ENCODE data around the gene RIMBP2.

Gene RIMBP2

GRCh38 chr12:130481392-130481879, 234.7 kb downstream of the RIMBP2 start:
- DNase-seq (ENCODE audit: low read depth) = no peak

GRCh38 chr12:130480887-130481286, 235.2 kb downstream of the RIMBP2 start:
- DNase-seq (ENCODE audit: low read depth) = no peak

- no peak for DNase-seq (ENCODE audit: low read depth)
These were observed 235.9 kb downstream of the RIMBP2 start for GRCh38 chr12:130480231-130480630.

GRCh38 chr12:130479401-130480125, 236.5 kb downstream of the RIMBP2 start:
- no peak for DNase-seq (ENCODE audit: low read depth)

GRCh38 chr12:130478786-130479185, 237.3 kb downstream of the RIMBP2 start:
- no peak for DNase-seq (ENCODE audit: low read depth)

GRCh38 chr12:130477701-130478100, 238.4 kb downstream of the RIMBP2 start:
- no peak for DNase-seq (ENCODE audit: low read depth)

GRCh38 chr12:130477266-130477665, 238.8 kb downstream of the RIMBP2 start:
- no peak for DNase-seq (ENCODE audit: low read depth)

- no peak for DNase-seq (ENCODE audit: low read depth)
These were observed 239.5 kb downstream of the RIMBP2 start for GRCh38 chr12:130476451-130477135.

- no peak for DNase-seq (ENCODE audit: low read depth)
These were observed 241.4 kb downstream of the RIMBP2 start for GRCh38 chr12:130474599-130475269.

- DNase-seq (ENCODE audit: low read depth) = no peak
These were observed 242.8 kb downstream of the RIMBP2 start for GRCh38 chr12:130473266-130473665.

GRCh38 chr12:130470969-130471368, 245.1 kb downstream of the RIMBP2 start:
- no peak for DNase-seq (ENCODE audit: low read depth)

GRCh38 chr12:130469552-130469951, 246.5 kb downstream of the RIMBP2 start:
- no peak for DNase-seq (ENCODE audit: low read depth)

GRCh38 chr12:130468700-130469245, 247.3 kb downstream of the RIMBP2 start:
- DNase-seq (ENCODE audit: low read depth) = no peak

- DNase-seq (ENCODE audit: low read depth) = no peak
These were observed 247.9 kb downstream of the RIMBP2 start for GRCh38 chr12:130468186-130468585.

GRCh38 chr12:130465626-130466025, 250.5 kb downstream of the RIMBP2 start:
- DNase-seq (ENCODE audit: low read depth) = no peak

GRCh38 chr12:130465046-130465445, 251.1 kb downstream of the RIMBP2 start:
- DNase-seq (ENCODE audit: low read depth) = no peak

- no peak for DNase-seq (ENCODE audit: low read depth)
These were observed 252.1 kb downstream of the RIMBP2 start for GRCh38 chr12:130463818-130464670.

- no peak for DNase-seq (ENCODE audit: low read depth)
These were observed 252.8 kb downstream of the RIMBP2 start for GRCh38 chr12:130463275-130463658.

- DNase-seq (ENCODE audit: low read depth) = no peak
These were observed 253.4 kb downstream of the RIMBP2 start for GRCh38 chr12:130462558-130463274.

GRCh38 chr12:130461839-130462557, 254.1 kb downstream of the RIMBP2 start:
- no peak for DNase-seq (ENCODE audit: low read depth)
